NCI-H1694 treated with DMSO at 0.1 percent for 48 hours (cell line): ENCODE data around the gene SUSD6.

Source experiments
- DNase-seq: peaks from one replicate; lab custom pipeline; 2025; lab: John Stamatoyannopoulos, UW

The SUSD6 gene, protein sequence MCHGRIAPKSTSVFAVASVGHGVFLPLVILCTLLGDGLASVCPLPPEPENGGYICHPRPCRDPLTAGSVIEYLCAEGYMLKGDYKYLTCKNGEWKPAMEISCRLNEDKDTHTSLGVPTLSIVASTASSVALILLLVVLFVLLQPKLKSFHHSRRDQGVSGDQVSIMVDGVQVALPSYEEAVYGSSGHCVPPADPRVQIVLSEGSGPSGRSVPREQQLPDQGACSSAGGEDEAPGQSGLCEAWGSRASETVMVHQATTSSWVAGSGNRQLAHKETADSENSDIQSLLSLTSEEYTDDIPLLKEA

DNA sequence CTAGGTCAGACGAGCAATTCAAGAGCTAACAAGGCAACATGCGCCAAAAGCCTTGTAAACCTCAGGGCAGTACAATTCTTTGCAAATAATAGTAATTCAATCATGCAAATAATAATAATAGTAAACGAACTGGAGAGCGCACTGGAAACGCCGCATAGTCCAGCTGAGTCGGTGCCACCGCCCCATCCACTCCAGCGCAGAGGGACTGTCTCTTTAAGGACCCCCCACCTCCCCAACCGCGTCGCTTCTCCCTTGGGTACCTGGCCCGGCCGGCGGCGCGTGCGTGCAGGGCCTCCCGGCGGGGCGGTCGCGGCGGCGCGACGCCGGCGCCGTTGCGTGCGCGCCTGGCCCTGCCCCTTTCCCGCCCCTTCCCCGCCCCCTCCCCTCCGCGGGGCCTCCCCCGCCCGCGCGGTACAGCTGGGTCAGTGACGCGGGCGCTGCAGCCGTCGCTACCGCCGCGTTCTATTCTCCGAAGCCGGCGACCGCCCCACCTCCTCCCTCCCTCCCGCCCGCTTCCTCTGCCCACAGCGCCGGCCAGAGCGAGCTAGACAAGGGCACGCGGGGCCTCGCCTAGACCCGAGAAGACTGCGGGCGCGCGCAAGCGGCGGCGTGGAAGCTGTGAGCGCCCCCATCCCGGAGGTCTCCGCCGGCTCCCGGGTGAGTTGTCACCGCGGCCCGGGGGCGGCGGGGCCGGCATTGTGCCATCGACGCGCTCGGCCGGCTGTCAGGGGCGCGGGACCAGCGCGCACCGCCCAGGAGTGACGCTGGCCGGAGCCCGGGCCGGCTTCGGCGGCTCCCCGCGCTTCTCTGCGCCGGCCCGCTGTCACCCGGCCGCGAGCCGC lies at the start of gene SUSD6:
Gene SUSD6 (plus strand): TSS at position 425 of the 842 bp plus-strand sequence. CDS start 46,997 bp downstream, outside the sequence.
- peak; percentile 84 for DNase-seq

DNA sequence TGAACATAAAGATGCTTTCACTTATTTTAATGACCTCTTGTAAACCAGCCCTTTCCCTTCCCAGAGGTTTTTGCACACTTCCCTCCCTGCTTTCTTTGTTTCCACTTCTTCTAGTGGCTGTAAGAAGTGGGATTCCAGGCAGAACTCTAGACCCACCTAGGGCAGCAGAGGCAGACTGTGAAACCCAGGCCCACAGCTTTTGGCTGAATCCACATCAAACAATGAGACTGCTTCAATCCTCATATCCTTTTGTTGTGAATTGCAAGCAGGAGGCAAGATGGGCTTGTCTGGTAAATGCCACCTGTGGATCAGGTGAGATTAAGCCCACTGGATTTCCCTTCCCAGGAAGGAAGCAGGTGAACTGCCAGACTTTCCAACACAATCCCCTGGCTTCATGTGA lies 49.5 kb upstream of the SUSD6 start:
- DNase-seq: no peak

DNA sequence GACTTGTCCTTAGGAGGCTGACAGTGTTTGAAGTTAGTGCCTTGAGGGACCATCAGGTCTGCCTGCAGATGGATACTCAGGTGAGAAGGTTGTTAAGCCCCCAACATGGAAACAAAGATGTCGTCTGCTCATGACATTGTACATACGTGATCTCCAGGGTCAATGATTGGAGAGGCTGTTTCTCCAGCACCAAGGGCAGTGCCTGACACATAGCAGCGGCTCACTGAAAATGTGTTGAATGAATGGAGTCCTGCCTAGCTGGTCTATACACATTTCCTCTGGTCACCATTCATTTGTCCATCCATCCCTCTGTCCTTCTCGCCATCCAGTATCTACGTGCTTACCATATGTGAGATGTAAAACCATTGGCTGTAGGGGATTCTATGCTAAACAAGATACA lies 43.8 kb upstream of the SUSD6 start:
- DNase-seq: no peak

DNA sequence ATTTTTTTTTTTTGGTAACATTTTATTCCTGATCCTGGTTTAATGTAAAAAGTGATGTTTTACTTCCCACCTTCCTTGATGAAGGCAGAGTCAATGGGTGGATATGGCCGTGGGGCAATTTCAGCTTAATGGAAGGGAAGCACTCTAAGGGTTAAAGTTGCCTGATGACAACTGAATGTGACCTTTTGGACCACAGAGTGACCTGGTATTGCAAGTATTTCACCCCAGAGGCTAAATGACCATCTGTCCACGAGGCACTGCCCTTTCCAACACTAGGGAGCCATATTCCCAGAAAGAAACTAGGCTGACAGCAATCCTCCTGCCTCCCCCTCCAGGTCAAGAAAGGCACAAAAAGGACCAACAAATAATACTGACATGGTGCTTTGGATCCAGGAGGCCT lies 41.5 kb upstream of the SUSD6 start:
- no peak for DNase-seq

DNA sequence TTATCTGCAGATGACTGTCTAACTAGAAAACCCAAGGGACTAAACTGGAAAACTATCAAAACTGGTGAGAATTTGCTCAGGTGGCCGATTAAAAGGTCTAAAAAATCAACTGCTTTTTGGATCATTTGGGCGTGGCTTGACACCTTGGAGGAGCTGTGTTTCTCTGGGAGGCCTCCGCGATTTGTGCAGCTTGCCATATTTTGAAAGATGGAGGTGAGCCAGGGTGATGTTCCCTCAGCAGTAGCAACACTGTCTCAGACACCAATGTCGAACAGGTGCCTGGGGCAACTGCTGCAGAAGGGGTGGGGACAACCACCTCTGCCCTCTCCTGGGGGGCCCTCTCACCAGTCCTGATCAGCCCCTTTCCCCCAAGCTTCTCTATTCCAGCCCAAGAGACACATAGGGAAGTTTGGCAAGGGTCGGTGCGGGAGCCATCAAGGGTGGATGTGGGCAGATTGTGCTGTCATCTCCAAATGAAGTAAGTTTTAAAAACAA lies 40.5 kb upstream of the SUSD6 start:
- no peak for DNase-seq

DNA sequence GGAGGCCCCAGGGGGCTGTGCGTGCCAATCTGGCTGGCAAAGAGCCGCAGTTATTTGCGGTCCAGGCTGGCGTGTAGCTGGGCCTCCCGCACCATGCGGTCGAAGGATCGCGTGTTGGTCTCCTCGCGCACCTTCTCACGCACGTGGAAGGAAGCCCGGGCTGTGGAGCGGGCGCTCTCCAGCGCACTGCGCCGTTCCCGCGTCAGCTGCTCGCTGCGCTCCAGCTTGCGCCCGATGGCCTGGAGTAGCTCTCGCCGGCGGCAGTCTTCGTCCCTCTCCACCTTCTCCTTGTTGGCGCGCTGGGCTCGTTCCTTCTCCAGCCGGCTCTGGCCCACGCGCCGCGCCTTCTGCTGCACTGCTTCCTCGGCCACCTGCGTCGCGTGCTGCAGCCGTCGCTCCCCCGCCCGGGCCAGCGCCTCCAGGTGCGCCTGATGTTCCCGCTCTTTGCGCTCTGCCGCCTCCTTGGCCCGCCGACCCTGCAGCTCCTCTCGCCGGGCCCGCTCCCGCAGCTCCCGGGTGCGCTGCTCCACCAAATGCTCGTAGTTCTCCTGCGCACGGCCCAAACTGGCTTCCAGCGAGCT lies 39.9 kb upstream of the SUSD6 start:
- no peak for DNase-seq

DNA sequence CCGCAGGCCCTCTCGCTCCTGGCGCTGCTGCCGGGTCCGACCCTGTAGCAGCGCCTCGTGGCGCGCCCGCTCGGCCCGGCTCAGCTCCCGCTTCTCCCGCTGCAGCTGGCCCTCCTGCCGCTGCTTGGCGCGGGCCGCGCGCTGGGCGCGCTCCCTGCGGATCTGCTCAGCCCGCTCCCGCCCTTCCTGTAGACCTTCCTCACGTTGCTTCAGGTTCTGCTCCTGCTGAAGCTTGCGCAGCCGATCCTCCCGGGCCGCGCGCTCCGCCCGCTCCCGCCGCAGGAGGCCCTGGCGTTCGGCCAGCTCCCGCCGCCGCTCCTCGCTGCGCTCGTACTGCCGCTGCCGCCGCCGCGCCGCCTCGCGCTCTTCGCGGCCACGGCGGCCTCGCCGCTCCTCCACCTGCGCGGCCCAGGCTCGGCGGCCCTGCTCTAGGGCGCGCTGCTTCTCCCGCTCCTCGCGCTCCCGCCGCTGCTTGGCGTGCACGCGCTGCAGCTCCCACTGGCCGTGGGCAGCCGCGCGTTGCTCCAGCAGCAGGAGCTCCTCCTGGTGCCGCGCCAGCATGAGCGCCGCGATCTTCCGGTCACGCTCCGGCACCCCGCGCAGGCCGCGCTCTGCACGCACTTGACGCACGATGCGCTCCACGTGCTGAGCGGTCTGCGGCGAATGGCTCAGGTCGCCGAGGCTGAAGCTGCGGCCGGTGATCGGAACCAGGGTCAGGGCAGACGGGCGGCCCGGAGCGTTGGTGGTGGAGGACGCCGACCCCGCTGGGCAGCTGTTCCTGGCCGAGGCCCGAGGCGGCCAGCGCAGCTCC lies 39.2 kb upstream of the SUSD6 start:
- no peak for DNase-seq

DNA sequence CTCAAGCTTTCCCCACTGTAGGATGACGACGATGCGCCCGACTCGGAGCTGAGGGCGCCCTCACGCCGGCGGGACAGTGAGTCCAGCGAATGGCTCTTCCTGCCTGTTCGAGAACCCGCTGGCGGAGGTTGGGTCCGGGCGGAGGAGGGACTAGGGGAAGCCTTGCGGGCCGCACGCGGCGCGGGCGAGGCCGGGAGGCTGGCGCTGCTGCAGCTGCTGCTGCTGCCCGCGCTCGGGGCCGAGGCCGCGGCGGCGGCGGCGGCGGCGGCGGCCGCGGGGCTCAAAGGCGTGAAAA lies 38.6 kb upstream of the SUSD6 start:
- DNase-seq: no peak

DNA sequence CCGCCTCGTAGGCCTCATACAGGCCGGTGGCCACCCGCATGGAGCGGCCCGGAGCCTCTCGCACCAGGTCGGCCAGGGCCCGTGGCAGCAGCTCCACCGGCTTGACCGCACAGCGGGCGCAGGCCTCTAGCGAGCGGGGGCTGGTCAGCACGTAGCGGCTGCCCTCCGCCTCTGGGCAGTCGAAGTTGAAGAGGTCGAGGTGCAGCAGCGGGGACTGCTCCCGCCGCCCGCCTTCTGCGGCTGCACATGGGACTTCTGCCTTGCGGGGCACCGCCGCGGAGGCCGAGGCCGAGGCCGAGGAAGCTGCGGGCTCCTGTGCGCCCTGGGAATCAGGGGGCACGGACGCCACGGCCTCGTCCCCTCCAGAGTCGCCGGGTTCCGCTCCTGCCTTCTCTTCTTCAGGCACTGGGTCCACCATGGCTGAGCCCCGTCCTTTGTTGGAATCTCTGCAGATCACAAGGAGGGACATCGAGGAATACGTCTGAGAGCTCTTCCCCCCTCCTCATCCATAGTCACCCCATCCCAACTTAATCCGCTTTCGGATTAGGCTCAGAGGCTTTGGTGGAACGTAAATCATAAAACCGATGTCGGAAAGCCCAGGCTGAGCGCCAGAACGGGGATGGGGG lies 38.1 kb upstream of the SUSD6 start:
- DNase-seq: no peak

DNA sequence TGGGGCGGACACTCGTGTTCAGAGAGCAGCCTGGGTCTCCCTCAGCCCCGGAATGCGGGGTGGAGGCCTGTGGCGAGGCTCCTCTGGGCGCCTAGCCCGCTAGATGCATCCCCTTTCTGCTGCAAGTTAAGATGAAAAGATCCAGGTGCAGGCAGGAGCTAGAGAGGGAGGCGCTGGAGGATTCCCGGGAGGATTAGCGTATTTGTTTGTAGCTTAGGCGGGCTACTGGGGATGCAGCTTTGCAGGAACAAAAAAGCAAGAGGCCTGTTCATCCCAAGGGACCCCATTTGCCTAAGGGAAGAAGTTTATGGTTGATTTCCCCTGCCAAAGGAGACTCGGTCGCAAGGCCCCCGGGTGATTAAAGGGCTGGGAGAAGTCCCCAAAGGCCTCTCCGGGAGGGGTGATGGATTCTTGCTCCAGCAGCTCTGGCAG lies 37.5 kb upstream of the SUSD6 start:
- DNase-seq: peak; percentile 59

DNA sequence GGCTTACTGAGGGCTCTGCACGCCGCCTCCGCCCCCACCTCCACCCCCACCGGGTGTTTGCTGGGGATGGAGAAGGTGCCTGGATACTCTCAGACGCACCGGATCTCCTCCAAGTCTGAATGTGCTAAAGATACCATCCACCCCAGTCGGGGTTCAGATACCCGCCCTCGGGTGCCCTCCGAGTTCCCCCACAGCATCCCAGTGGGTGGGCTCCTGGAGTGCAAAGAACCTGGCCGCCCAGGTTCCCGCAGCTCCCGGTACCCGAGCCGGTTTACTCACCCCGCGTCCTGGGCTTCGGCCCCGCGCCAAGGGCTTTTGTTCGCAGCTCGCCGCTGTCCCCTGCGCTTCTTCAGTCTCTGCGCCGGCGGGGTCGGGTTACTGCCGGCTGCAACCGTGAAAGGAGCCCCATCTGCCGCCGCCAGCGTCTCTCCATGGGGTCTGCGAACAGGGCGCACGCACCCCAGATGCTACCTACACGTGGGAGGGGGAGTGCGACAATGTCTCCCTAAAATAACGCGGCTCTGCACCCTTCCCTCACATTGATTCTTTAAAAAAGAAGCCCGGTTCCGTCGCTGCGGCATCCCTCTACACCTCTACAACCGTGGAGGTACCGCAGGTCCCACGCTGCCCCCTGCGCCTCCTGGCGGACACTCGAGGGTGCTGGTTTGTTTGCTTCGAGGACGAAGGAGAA lies 37.0 kb upstream of the SUSD6 start, which contains the start of gene CCDC177:
Gene CCDC177 (minus strand): TSS at position 609 of the 691 bp plus-strand sequence. CDS start 1,249 bp downstream, outside the sequence.
- DNase-seq: peak; percentile 83

DNA sequence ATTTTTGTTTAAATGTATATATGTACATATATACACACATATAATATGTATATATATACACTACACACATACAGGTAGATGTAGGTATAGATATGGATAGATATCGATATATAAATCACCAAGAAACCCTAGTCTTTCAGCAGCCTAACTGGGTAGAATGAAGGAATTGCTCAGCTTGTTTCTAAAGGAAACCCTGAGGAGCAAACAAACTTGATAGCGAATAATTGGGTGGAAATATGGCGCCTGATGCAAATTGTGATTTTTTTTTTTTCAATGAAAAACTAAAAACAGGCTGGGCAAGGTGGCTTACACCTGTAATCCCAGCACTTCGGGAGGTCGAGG lies 36.5 kb upstream of the SUSD6 start:
- no peak for DNase-seq

DNA sequence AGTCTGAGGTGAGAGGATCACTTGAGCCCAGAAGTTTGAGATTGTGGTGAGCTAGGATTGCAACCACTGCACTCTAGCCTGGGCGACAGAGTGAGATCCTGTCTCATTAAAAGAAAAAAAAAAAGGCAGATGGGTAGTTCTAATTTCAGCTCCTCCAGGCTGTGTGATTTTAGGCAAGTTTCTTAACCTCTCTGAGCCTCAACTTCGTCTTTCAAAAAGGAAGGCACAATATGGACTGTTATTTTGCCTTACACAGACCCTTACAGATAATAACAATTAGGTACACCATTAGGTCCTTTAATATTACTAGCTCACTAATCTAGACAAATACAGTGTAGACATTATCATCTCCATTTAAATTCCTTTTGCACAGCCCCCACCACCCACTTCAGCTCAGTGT lies 31.9 kb upstream of the SUSD6 start:
- DNase-seq: no peak

DNA sequence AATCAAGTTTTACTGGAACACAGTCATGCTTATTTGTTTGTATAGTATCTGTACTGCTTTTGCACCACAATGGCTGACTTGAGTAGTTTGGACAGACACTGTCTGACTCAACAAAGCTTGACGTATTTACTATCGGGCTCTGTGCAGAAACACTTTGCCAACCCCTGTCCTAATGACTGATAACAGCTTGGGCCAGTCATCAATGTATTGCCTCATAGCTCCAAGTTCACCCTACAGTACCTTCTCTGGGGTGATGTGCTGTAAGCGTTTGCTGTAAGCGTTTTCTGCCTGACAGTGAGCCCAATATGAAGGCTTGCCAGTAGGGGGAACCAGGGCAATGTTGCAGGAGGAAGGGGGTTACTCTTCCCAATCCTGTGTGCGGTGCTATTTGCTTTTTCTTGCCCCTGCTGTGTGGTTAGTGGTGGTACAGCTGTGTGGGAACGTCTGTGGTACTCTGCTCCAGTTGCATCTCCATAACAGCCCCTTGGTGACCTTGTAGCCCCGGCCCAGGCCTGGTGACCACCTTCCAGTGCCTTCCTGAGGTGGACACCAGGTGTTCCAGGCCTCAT lies 31.3 kb upstream of the SUSD6 start:
- DNase-seq: peak; percentile 91

DNA sequence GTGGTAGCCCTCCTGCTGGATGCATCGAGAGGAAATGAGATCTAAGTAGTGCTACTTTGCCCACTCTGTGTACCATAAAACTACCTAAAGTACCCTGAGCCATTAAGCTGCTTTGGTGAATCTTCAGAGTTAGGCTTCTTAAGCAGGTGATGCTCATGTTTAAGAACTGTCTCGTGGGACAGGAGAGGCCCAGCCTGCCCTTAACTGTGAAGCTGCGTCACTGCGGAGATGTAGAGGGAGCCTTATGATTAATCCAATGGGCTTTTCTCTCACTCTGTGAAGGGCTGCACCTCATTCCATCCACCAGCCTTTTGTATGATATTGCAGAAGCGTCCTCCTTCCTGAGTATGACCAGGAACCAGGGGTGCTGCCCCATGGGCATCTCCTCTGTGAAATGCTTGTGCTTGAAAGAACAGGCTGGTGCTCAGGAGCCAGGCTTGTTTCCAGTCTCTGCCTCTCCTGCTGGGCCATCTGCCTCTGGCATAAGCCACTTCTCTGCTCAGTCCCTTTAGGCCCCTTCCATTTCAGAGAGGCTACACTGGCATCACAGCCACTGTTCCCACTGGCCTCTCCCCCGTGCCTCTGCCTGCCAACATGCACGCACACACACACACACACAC lies 30.0 kb upstream of the SUSD6 start:
- DNase-seq: peak; percentile 40

DNA sequence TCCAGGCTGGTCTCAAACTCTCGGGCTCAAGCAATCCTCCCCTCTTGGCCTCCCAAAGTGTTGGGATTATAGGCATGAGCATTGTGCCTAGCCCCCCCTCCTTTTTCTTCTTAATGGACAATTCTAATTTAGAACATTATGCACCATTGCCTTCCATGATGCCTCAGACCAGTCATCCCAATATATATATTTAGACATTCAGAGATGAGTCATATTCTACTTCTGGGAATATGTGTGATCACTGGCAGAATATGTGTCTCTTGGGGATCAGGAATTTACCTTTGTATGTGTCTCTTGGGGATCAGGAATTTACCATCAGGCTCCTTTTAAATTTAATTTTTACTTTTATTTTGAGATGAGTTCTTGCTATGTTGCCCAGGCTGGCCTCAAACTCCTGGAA lies 29.2 kb upstream of the SUSD6 start:
- DNase-seq: no peak

DNA sequence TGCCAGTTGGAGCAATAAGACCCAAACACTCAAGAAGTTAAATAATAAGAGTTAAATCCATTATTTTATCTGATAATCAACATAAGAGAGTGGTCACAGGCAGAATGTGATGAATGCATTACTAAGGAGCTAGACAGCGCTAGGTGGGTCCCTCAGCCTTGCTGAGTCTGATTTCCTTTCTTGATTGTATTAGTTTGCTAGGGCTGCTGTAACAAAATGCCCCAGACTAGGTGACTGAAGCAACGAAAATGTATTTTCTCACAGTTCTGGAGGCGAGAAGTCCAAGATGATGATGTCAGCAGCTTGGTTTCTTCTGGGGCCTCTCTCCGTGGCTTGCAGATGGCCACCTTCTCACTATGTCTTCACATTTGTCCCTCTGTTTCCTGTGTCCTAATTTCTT lies 28.6 kb upstream of the SUSD6 start:
- no peak for DNase-seq

DNA sequence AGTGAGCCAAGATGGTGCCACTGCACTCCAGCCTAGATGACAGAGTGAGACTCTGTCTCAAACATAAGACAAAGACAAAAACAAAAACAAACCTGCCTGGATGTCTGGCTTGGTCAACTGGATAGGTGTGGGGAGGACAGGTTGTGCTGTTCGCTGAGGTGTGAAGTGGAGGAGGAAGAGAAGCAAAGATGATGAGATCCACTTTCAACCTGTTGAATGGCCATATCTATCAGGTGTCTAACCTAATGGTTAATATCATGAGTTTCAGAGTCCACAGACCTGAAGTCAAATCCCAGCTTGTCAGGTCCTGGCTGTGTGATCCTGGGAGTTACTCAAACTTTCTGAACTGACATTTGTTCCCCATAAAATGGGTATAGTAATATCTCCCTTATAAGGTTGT lies 27.0 kb upstream of the SUSD6 start:
- DNase-seq: no peak

DNA sequence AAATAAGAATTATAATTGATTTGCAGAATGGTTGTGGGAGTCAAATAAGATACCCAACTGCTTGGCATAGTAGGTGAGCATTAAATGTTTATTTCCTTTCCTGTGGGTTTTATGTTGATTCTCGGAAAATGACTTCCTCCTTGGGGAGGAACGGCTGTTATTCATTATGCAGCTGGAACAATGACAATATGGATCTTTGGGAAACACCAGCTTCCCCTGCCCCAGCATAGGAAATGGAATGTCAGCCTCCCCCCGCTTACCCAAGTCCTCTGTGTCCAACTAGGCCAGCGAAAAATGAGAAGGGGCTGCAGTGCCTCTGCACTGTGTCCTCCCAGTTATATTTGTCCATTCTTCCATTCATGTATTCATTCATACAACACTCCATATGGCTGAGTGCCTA lies 25.0 kb upstream of the SUSD6 start:
- DNase-seq: no peak

DNA sequence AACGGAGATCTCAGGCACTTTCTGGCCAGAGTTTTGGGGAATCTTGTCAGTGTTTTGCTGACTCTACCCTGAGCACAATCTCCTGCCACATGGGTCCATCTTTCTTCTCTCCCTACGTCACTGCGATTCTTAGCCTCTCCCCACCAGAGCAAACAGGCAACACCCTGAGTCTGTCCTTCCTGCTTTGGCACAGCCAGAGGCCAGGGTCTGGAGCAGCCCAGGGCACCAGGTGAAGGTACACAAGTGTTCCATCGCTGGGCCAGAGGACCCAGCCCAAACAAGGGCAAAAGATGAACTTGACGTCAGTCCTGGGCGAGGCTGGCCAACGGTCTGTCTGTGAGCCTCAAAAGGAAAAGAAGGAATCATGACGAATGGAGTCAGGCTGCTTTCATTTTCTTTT lies 24.0 kb upstream of the SUSD6 start:
- DNase-seq: no peak
